Caco-2 (cell line): ENCODE data around the gene COL4A2. TPM values are rescaled to one million over a fixed set of nuclear protein-coding genes. Genes with fewer than 3 reads are reported as not detected.

Source experiments
- BruUV-seq: library from RNA; stranded (reverse); fragments of 400-500 nt; replicated peaks from 2 replicates; lab custom pipeline; 2021; lab: Mats Ljungman, UMichigan
- CTCF ChIA-PET: fragments of 300-600 bp; sonication (Branson Sonifier 250); formaldehyde crosslinking; loops from one replicate; lab custom pipeline; 2022; ENCODE audit warnings: antibody characterized with exemption; lab: Charles Lee
- POLR2A ChIA-PET: fragments of 300-600 bp; sonication (Branson Sonifier 250); formaldehyde crosslinking; loops from one replicate; lab custom pipeline; 2022; ENCODE audit warnings: antibody characterized with exemption; lab: Charles Lee
- DNase-seq, 2 experiments: peaks; one replicate each; pipeline versions ENCODE4 v3.0.0 to v3.0.0-alpha.2; 2020 to 2022
- H3K27me3 ChIP-seq: replicated peaks from 2 replicates; pipeline ENCODE4 v1.6.0; 2011; ENCODE audit warnings: low read length; ENCODE audit not compliant: control insufficient read depth, insufficient read depth
- H3K36me3 ChIP-seq: 2 replicates; pipeline ENCODE4 v1.5.1; 2011; ENCODE audit warnings: low read length; ENCODE audit not compliant: control insufficient read depth, insufficient read depth
- H3K4me1 ChIP-seq: fragments of 250-450 bp; sonication (Bioruptor Pico); 2 replicates; pipeline ENCODE4 v1.5.1; 2020; ENCODE audit warnings: mild to moderate bottlenecking
- H3K4me3 ChIP-seq: 2 replicates; pipeline ENCODE4 v1.5.1; 2011; ENCODE audit warnings: low read depth, mild to moderate bottlenecking, control low read depth, low read length
- H3K9me3 ChIP-seq: fragments of 250-450 bp; sonication (Bioruptor Pico); 2 replicates; pipeline ENCODE4 v1.5.1; 2020; ENCODE audit warnings: mild to moderate bottlenecking, moderate library complexity
- H3K27ac Mint-ChIP-seq: one replicate; pipeline ENCODE4 v1.8.0; 2022; ENCODE audit warnings: mixed read lengths; ENCODE audit not compliant: unreplicated experiment
- H3K27me3 Mint-ChIP-seq: one replicate; pipeline ENCODE4 v1.8.0; 2022; ENCODE audit warnings: mixed read lengths; ENCODE audit not compliant: insufficient read depth, unreplicated experiment
- H3K36me3 Mint-ChIP-seq: one replicate; pipeline ENCODE4 v1.8.0; 2022; ENCODE audit warnings: mild to moderate bottlenecking, mixed read lengths; ENCODE audit not compliant: insufficient read depth, unreplicated experiment
- H3K4me1 Mint-ChIP-seq: one replicate; pipeline ENCODE4 v1.8.0; 2022; ENCODE audit warnings: low read depth, mixed read lengths; ENCODE audit not compliant: unreplicated experiment
- H3K4me3 Mint-ChIP-seq: one replicate; pipeline ENCODE4 v1.8.0; 2022; ENCODE audit warnings: mild to moderate bottlenecking, moderate library complexity, mixed read lengths; ENCODE audit not compliant: unreplicated experiment
- H3K9me3 Mint-ChIP-seq: one replicate; pipeline ENCODE4 v1.8.0; 2022; ENCODE audit warnings: mixed read lengths; ENCODE audit not compliant: unreplicated experiment
- CTCF ChIP-seq, 2 experiments: fragments of 200-600 bp in 1 of 2; IDR thresholded peaks; 1 replicate in 1 of 2; 2 replicates in 1 of 2; pipeline versions ENCODE4 v1.5.1 to v1.8.0; 2011 to 2022; ENCODE audit warnings: antibody characterized with exemption in 1 of 2, control low read depth in 1 of 2, inconsistent platforms in 1 of 2, low read depth in 1 of 2, low read length in 1 of 2, mild to moderate bottlenecking in 1 of 2, moderate library complexity in 1 of 2; ENCODE audit not compliant: insufficient read depth in 1 of 2, severe bottlenecking in 1 of 2, unreplicated experiment in 1 of 2
- intact Hi-C: fragments of 100-400 bp; cut with micrococcal nuclease; formaldehyde crosslinking; loops from one replicate; pipeline ENCODE4 v1.10.0; 2022; ENCODE audit not compliant: unreplicated experiment
- total RNA-seq: library from RNA; stranded (reverse); gene quantifications from 2 replicates; pipeline ENCODE4 v1.2.3, GENCODE V29; 2022

COL4A2 gene
- total RNA-seq, 1 experiment from 2014 or later, result 19.2 TPM

GRCh38 chr13:110314516-110315245 is 7.6 kb downstream of the COL4A2 start:
- no peaks in the 10 kb centered on the region for H3K36me3 ChIP-seq
- POLR2A ChIA-PET, result no interaction called here
- no peaks in the 10 kb centered on the region for H3K27me3 ChIP-seq
- no peak overlapping the region for H3K4me3 ChIP-seq
- no peaks in the 10 kb centered on the region for H3K9me3 ChIP-seq
- H3K4me1 Mint-ChIP-seq, result peaks cover 38% of the 10 kb centered on the region
- intact Hi-C loops, result loop anchor here (10.0 kb wide), 1 partner anchor 600 kb away; the partner anchor contains the start of gene ANKRD10
- H3K9me3 Mint-ChIP-seq, result no peaks in the 10 kb centered on the region
- no peak for DNase-seq
- no peaks in the 10 kb centered on the region for H3K27me3 Mint-ChIP-seq
- peaks cover 53% of the 10 kb centered on the region for H3K4me1 ChIP-seq
- BruUV-seq, result no TSS peak
- no peak overlapping the region for H3K4me3 Mint-ChIP-seq
- H3K36me3 Mint-ChIP-seq, result peaks cover 10% of the 10 kb centered on the region
- TF ChIP-seq CTCF (IDR thresholded peaks at IDR 0.05; ENCODE audit: insufficient read depth in 1 of 2, low read depth in 1 of 2, low read length in 1 of 2, severe bottlenecking in 1 of 2, unreplicated experiment in 1 of 2), result no peak
- H3K27ac Mint-ChIP-seq, result peak overlapping the region; percentile 90
- CTCF ChIA-PET, result no interaction called here

- ChIA-PET CTCF (no interaction called here), POLR2A (no interaction called here)
- intact Hi-C loops, result loop anchor here (10.0 kb wide), 1 partner anchor 599 kb away; the partner anchor contains the start of gene ANKRD10
- Mint-ChIP-seq H3K9me3 (peaks cover 4% of the 10 kb centered on the region), H3K4me3 (no peak overlapping the region), H3K36me3 (peaks cover 6% of the 10 kb centered on the region), H3K4me1 (peaks cover 44% of the 10 kb centered on the region), H3K27me3 (no peaks in the 10 kb centered on the region), H3K27ac (no peak overlapping the region)
- Histone ChIP-seq H3K9me3 (no peaks in the 10 kb centered on the region; the same call in 1 of the 2 replicates), H3K4me1 (peaks cover 51% of the 10 kb centered on the region), H3K27me3 (no peaks in the 10 kb centered on the region), H3K4me3 (no peak overlapping the region), H3K36me3 (no peaks in the 10 kb centered on the region)
- TF ChIP-seq CTCF (IDR thresholded peaks at IDR 0.05; ENCODE audit: insufficient read depth in 1 of 2, low read depth in 1 of 2, low read length in 1 of 2, severe bottlenecking in 1 of 2, unreplicated experiment in 1 of 2), result no peak
- BruUV-seq, result no TSS peak
- no peak for DNase-seq
These were observed 9.1 kb downstream of the COL4A2 start for GRCh38 chr13:110316196-110316595.

GRCh38 chr13:110317093-110317492 is 10.0 kb downstream of the COL4A2 start:
- Mint-ChIP-seq H3K36me3 (peaks cover 5% of the 10 kb centered on the region), H3K4me1 (peaks cover 44% of the 10 kb centered on the region), H3K27me3 (no peaks in the 10 kb centered on the region), H3K4me3 (no peak overlapping the region), H3K27ac (no peak overlapping the region), H3K9me3 (peaks cover 11% of the 10 kb centered on the region)
- Histone ChIP-seq H3K4me3 (no peak overlapping the region), H3K9me3 (no peaks in the 10 kb centered on the region; the same call in 1 of the 2 replicates), H3K4me1 (peaks cover 43% of the 10 kb centered on the region), H3K36me3 (no peaks in the 10 kb centered on the region), H3K27me3 (no peaks in the 10 kb centered on the region)
- intact Hi-C loops, result loop anchor here (10.0 kb wide), 1 partner anchor 598 kb away; the partner anchor contains the start of gene ANKRD10
- CTCF ChIA-PET, result no interaction called here
- BruUV-seq, result no TSS peak
- DNase-seq, result no peak
- TF ChIP-seq CTCF (IDR thresholded peaks at IDR 0.05; ENCODE audit: insufficient read depth in 1 of 2, low read depth in 1 of 2, low read length in 1 of 2, severe bottlenecking in 1 of 2, unreplicated experiment in 1 of 2), result no peak
- POLR2A ChIA-PET, result no interaction called here
